ENCODE measurements around the gene BEAN1.
"Not testable (repeated sequence)": the region's sequence is repeated elsewhere in the genome, so short reads cannot be mapped to it uniquely, and the experiment has no call there.

BEAN1 gene

DNA sequence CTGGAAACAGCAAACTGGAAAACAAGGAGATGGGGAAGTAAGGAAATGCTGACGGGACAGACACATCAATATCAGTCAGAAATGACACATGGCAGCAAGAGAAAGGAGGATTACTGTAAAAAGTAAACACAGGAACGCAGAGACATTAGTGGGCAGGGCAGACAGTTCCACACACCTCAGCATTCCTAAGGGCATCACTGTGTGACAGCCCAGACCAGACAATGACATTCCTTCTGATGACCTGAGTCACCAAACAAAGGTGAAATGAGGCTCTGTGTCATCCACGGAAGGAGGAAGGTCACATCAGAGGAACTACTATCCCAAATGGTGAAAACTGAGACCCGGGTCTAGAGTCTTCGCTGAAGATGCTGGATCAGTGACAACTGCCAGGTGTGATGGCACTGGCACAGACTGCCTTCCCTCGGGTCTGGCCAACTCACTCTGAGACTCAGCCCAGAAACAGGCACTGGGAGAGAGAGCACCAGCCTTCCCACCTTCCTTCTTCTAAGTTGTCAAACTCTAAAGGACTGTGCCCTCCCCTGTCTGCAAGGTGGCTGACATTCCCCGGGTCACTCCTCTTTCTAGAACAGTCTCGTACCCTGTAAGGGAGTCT lies 86.1 kb downstream of the BEAN1 start:
- H3K4me3 ChIP-seq (ENCODE audit: low read length): no peak overlapping the region
- no peak for DNase-seq (ENCODE audit: low read depth, low spot score)

DNA sequence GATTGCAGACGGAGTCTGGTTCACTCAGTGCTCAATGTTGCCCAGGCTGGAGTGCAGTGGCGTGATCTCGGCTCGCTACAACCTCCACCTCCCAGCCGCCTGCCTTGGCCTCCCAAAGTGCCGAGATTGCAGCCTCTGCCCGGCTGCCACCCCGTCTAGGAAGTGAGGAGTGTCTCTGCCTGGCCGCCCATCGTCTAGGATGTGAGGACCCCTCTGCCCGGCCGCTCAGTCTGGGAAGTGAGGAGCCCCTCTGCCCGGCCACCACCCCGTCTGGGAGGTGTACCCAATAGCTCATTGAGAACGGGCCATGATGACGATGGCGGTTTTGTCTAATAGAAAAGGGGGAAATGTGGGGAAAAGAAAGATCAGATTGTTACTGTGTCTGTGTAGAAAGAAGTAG lies 87.3 kb downstream of the BEAN1 start:
- not testable (repeated sequence) for H3K4me3 ChIP-seq (ENCODE audit: low read length); DNase-seq (ENCODE audit: low read depth, low spot score)

DNA sequence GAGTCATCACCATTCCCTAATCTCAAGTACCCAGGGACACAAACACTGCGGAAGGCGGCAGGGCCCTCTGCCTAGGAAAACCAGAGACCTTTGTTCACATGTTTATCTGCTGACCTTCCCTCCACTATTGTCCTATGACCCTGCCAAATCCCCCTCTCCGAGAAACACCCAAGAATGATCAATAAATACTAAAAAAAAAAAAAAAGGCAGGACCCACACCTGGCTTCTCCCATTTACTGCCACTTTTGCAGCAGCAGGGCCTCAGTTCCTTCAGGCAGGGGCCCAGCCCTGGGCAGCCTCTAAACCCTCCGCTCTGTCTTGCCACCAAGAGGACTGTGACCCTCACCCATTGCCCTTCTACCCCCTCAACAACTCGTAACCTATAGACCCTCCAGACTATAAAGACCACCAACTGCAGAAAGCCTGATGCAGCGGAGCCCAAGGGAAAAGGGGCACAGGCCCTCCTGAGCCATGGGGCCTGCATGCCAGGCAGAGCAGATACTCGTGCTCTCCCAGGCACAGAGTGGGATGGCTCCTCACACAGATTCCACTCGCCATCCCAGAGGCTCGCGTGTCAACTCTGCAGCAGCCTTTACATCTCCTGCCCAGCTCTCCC lies 88.0 kb downstream of the BEAN1 start:
- DNase-seq (ENCODE audit: low read depth, low spot score); H3K4me3 ChIP-seq (ENCODE audit: low read length): not testable (repeated sequence)

DNA sequence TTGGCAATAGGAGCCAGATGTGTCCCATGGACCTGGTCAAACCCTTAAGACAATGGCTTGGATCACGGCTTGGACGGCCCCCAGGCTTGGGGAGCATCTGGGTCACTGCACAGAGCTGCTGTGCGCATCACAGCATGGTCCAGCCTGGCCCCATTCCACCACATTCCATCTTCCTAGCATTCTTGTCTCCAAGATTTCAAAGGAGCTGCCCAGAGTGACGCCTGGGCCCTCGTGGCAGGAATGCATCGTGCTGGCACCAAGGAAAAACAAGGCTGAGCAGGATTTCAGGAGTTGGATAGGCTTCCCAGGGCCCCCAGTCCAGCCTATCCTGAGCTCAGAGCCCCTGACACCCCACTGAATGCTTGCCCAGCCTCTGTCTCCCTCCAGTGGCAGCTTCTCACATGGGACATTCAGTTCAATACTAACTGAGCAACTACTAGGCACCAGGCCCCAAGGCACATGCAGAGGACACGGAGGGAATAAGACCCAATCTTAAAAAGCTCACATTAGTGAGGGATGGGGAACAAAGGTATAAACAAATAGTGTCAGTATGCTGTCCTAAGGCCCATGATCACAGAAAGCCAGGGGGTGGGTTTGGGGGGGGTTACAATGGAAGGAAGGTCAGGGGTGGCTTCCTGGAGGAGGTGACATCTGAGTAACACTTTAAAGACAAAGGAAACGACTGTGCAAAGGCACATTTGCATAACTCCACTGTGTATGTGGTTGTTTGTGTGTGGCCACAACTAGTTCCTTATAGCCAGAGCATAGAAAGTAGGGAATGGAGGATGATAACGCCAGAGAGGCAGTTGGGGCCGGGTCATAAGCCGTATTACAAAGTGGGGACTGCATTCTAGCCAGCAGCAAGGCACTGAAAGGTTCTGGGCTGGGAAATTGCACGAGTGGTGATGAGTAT lies 88.8 kb downstream of the BEAN1 start:
- no peak overlapping the region for H3K4me3 ChIP-seq (ENCODE audit: low read length)
- no peak for DNase-seq (ENCODE audit: low read depth, low spot score)

DNA sequence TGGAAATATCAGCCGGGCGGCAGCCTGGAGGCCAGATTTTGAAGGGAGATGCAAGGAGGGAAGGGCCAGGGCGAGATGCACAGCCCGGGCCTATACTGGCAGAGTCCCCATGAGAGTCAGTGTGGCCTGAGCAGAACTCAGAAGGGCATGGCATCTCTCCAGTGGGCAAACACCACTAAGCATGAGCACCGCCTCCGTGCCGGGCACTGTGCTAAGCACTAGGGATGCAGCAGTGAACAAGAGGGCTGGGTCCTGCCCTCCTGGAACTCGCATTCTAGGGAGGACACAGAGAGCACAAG lies 89.4 kb downstream of the BEAN1 start:
- no peak overlapping the region for H3K4me3 ChIP-seq (ENCODE audit: low read length)
- DNase-seq (ENCODE audit: low read depth, low spot score): no peak

DNA sequence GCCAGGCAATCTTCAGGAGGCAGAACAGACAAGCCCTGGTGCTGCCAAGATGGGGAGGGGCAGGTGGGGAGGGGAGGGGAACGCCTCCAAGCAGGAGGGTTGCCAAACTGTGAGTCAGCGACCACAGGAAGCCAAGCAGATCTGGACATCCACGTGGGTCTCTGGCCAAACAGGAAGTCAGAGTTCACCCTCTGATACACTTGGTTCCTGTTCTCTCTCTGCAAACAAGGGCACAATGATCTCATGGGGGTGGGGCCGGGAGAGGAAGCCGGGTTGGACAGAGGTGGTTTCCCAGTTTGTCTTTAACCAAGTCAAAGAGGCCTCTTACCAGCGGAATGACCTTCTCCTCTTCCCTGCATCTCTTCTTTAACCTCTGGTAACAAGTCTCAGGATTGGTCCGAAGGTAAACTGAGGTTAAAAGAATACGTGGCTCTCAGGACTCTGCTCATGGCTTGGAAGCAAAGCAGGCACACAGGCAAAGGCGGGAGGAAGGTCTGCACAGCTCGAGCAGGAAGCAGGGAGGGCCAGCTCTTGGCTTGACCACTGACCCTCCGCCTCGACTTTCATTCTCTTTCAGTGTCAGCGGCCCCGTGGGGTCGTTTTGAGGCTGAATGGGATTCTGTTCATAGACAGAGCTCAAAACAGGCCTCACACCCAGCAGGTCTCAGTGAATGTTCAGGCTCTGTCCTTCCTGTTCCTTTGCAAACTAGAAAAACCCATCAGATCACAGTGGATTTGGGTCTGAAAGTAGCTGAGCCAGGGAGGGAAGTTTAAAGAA lies 89.9 kb downstream of the BEAN1 start:
- DNase-seq (ENCODE audit: low read depth, low spot score): no peak
- H3K4me3 ChIP-seq (ENCODE audit: low read length): no peak overlapping the region

DNA sequence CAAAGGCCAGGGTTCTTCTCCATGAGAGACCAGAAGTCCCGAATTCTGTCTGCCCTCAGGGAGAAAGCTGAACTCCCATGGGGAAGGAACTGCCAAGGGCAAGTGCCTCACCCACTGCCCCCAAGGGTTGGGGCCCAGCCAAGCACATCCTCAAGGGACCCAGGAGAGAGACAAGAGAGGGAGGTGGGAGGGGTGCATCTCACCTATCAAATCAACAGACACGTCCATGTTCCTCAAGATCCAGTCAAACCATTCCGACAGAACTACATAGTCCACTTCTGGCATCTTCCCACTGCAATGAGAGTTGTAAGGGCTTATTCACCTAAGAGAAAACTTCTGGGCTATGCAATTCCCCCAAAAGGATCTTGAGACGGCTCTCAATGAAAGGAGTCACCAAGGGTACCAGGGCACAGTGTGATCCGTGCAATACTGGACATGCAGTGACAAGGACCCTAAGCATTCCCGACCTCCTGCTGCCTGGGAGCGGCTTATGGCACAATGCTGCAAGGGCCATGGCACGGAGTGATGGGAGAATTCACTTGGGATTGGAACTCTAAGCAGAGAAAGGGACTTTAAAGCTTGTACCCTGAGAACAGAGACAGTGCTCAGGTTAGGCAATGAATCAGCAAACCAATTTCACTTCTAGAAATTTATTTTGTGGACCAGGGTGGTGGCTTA lies 90.6 kb downstream of the BEAN1 start:
- H3K4me3 ChIP-seq (ENCODE audit: low read length): no peak overlapping the region
- no peak for DNase-seq (ENCODE audit: low read depth, low spot score)

DNA sequence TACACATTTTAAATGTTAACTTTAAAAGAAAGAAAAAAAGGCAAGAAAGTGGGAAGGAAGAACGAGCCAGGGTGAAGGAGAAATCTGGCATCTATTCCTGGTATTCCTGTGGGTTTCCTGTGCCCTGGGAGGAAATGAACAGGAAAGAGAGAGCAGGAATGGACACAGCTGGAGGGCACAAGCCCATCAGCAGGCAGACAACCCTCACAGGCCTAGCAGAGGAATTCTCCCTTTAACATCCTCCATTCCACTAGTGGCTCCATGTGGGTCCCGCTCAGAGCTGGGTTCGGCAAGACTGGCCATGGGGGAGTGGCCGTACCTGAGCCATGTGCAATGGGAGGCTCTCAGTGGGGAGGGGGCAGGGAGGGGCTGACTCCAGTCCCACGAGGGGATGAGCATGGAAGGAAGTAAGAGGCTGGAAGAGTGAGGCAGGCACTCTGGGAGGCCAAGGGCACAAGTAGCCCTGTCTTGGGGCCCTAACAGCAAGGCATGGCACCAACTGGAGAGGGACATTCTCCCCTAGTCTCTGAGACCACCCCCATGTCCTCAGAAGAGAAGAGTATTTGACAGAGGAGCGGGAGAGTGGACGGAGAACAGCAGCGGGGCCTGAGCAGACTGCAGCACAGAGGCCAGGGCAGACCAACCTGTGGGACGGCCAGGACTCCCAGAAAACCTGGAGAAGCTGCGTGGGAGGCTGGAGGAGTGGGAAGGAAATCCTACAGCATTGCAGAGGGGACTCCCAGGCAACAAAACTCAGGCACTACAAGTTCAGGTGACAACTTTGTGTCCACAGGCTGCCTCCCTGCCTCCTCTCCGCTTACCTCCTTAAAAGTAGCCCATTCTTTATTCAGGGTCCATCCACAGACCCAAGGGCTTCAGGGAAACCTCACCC lies 92.6 kb downstream of the BEAN1 start:
- DNase-seq (ENCODE audit: low read depth, low spot score): no peak
- no peak overlapping the region for H3K4me3 ChIP-seq (ENCODE audit: low read length)

DNA sequence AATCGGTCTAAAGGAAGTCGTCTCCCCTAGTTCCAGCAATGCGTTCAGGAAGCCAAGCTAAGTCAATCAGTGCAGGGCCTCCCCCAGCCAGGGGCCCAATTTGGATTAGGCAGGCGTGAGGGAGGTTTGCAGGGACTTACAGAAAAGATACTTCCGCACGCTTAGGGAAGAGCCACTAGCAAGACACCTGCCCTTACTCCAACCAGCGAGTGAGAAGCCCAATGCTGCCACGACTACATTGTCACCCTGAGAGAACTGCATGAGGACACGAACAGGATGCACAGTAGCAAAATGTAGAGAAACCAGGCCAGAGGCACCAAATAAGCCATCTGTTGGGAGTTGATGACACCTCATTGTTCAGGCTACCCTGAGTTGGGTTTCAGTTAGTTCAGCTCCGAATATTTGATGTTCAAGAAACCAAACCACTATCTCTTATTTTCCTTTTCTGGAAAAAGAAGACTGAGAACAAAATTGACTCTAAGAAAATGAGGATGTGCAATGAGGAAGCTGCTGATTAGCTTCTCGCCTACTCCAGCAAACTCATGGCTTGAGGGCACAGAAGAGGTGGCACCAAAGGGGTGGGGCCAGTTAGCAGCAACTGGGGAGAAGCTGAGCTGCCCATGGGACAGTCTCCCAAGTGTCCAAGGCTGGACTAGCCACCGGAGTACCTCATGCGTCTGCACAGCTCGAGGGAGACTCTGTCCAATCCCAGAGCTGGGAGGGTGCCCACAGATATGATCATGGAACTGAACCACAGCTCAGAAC lies 93.5 kb downstream of the BEAN1 start:
- DNase-seq (ENCODE audit: low read depth, low spot score): no peak
- no peak overlapping the region for H3K4me3 ChIP-seq (ENCODE audit: low read length)

DNA sequence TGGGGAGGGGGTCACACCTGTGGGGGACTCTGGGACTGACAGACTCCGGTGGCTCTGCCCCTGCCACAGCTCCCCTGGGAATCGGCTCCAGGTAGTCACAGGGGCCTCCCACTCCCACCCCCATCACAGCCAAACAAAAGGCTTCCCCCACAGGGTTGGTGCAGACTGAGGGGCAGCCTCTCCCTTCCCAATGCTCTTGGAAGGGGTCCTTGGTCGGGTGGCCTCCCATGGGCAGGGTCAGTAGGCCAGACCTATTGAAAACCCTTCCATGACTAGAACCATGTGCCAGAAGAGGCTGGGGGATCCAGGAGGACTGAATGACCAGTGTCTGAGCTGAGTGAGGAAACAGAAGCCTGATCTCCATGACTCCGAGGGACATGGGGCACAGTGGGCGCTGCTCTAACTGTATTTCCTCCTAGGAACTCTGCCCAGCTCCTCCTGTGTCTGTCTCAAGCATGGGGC lies 94.2 kb downstream of the BEAN1 start:
- H3K4me3 ChIP-seq (ENCODE audit: low read length): no peak overlapping the region
- DNase-seq (ENCODE audit: low read depth, low spot score): no peak

DNA sequence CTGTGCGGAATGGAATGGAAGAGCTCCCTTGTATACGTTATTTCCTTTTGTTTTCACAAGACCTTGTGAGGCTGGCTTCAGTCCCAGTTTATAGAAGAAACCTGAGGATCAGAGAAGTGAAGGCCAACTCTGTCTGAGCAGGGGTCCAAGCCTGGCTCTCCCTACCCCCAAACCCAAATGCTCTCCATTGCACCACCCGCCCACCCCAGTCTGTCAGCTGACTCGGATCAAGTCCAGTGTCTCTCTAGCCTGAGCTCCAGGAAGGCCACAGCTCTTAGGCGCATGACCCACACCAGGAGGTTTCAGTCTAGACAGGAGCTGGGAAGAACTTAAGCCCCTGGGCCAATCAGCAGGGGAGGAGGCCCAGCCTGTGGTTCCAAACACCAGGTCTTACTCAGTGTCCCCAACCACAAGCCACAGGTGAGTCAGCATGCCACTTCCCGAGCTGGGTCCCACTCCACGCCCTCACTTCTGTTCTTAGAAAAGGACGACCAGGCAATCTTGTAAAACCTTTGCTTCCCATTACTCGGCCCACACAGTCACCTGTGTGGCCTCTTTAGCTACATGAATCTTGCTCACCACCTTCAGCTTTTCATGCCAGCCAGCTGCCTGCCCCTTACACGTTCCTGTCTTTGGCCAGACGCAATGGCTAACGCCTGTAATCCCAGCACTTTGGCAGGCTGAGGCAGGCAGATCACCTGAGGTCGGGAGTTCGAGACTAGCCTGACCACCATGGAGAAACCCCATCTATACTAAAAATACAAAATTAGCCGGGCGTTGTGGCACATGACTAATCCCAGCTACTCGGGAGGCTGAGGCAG lies 95.1 kb downstream of the BEAN1 start:
- H3K4me3 ChIP-seq (ENCODE audit: low read length): no peak overlapping the region
- DNase-seq (ENCODE audit: low read depth, low spot score): peak; percentile 82

DNA sequence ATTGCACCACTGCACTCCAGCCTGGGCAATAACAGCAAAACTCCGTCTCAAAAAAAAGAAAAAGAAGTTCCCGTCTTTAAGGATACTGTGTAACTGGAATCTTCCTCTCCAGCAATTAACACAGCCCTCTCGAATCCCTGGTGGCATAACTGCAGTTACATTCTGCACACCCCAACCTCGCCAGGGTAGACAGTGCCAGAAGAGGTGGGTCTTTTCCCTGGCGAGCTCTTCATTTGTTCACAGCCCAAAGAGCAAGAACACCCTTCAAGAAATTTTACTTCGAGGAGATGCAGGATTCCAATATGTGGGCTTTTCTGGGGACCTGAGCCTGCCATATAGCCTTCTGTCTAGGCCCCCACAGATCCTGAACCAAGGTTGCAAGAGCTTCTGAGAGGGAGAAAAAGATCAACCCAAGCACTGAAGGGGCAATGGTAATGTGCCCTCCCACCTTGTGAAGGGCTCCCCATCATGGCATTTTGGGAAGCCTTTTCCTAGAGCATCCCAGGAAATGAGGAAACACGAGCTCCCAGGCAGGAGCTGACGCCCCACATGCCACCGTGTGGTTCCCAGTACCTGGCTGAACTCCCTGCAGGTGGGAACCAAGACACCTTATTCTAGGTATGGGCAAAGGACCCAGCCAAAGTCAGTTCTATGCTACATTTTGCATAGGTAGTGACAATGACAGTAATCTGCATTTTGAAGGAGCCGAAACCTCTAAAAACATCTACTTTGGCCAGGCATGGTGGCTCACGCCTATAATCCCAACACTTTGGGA lies 95.9 kb downstream of the BEAN1 start:
- no peak overlapping the region for H3K4me3 ChIP-seq (ENCODE audit: low read length)
- no peak for DNase-seq (ENCODE audit: low read depth, low spot score)

DNA sequence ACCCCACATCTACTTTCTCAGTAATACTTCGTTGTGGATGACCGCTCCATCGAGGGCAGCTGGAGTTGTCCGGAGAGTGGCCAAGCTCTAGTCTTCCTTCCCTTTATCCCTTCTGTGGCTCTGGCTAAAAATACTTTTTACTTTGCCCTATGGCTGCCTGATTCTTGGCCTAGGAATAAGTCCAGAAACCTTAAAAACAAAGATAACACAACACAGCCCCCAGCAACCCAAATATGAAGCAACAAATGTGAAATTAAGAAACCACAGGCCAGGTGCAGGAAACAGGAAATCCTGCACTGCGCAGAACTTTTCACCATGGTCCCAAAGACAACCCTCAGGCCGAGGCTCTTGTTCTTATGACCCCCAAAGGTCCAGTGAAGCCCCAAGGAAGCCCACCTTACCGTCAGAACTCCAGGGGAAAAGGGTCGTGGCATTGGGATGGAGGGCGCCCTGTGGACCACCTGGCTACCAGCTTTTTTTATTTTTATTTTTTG lies 96.8 kb downstream of the BEAN1 start:
- peak overlapping the region; percentile 28 for H3K4me3 ChIP-seq (ENCODE audit: low read length)
- peak; percentile 90 for DNase-seq (ENCODE audit: low read depth, low spot score)

DNA sequence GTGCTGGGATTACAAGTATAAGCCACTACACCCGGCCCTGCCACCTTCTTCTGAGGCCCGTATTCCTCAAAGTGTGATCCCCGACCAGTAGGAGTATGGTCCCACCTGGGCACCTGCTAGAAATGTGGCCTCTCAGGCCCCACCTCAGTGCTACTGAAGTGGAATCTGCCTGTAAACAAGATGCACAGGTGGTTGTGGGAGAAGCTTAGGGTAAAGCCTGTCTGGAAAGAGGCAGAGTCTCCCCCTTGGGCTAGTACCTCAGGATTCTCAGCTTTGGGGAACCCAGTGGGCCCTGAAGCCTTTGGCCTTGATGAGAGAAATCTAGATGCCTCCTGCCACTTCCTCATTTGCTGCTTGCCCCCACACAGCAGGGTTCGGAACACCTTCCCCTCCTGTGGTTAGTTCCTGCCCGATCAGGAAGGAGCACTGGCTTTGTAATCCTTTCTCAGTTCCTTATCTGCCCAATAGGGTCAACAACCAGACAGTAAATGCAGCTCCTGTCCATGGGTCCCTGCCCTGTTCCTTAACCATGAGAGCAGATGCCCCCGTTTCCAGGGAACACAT lies 97.6 kb downstream of the BEAN1 start:
- DNase-seq (ENCODE audit: low read depth, low spot score): peak; percentile 82
- H3K4me3 ChIP-seq (ENCODE audit: low read length): no peak overlapping the region; the same call in 1 of the 2 replicates

DNA sequence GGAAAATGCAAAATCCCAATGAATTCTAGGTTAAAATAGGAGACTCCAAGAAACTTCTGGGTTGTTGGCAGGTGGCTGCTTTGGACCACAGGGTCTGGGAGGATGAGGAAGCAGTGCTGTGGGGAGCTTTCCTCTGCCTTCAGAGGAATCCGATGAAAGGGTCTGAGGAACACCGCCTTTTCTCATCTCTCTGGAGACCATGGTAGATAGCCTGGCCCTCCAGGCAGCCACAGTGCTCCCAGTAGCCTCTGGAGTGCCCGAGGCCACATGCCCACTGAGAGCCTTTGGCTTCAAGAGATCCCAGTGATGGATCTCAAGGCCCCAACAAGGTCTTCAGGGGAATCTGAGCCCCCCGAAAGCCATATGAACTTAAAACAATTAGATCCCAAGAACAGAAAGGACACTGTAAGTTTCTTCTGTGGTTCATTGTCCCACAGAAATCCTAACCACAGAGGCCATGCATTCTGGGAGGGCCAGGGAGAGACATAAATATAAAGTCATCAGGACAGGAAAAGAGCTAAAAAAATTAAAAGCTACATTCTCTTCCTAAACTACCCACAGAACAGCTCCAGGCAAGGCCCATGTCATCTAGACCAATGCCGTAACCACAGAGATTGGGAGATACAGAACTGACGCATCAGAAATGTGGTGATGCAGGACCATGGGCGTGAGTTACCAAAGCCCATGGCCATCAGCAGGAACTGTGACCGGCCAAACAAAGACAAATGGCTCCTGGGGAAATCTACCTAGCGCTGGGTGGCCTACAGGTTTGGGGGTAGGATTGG lies 98.5 kb downstream of the BEAN1 start:
- H3K4me3 ChIP-seq (ENCODE audit: low read length): no peak overlapping the region
- no peak for DNase-seq (ENCODE audit: low read depth, low spot score)
